SK-N-SH (cell line): Measurements from ENCODE around the gene S100A4. TPM values are rescaled to one million over a fixed set of nuclear protein-coding genes. Genes with fewer than 3 reads are reported as not detected.
"Not testable (repeated sequence)": the region's sequence is repeated elsewhere in the genome, so short reads cannot be mapped to it uniquely, and the experiment has no call there.

Source experiments
- CTCF ChIA-PET: fragments of 300-600, 350-600 bp; formaldehyde crosslinking; extraction: SDS; loops from one replicate; lab custom pipeline; 2021; lab: Yijun Ruan, JAX
- POLR2A ChIA-PET: fragments of 350-600 bp; sonication (Branson Sonifier 250); formaldehyde crosslinking; extraction: SDS; loops from one replicate; lab custom pipeline; 2020; ENCODE audit warnings: antibody characterized with exemption, inconsistent platforms; lab: Yijun Ruan, JAX
- DNase-seq: peaks from one replicate; pipeline ENCODE4 v3.0.0; 2012
- H2AFZ ChIP-seq: fragments of 200-600 bp; sonication (generic); 2 replicates; pipeline ENCODE4 v1.8.1; 2016; ENCODE audit warnings: antibody characterized with exemption, mild to moderate bottlenecking, low read depth
- H3F3A ChIP-seq: fragments of 200-600 bp; sonication (generic); replicated peaks from 2 replicates; pipeline ENCODE3; 2016; ENCODE audit warnings: antibody characterized with exemption, mild to moderate bottlenecking; ENCODE audit not compliant: insufficient read depth
- H3K27ac ChIP-seq, 2 experiments: fragments of 200-500 bp in 1 of 2; fragments of 200-600 bp in 1 of 2; sonication (Bioruptor generic) in 1 of 2; sonication (generic), shearing (Covaris generic) in 1 of 2; 2 replicates each; pipeline versions ENCODE4 v1.5.1 to v1.6.1; 2014 to 2016; ENCODE audit warnings: low read depth in 2 of 2, inconsistent platforms in 1 of 2, low read length in 1 of 2, mild to moderate bottlenecking in 1 of 2, mixed read lengths in 1 of 2
- H3K27me3 ChIP-seq: fragments of 200-600 bp; sonication (generic), shearing (Covaris generic); 2 replicates; pipeline ENCODE4 v1.6.1; 2016; ENCODE audit warnings: mixed run types; ENCODE audit not compliant: insufficient read depth
- H3K36me3 ChIP-seq, 2 experiments: fragments of 200-500 bp in 1 of 2; fragments of 200-600 bp in 1 of 2; sonication (Bioruptor generic) in 1 of 2; sonication (generic) in 1 of 2; replicated peaks in 1 of 2; 2 replicates each; pipeline versions ENCODE3 to v1.5.1; 2014 to 2016; ENCODE audit warnings: low read length in 1 of 2, mild to moderate bottlenecking in 1 of 2; ENCODE audit not compliant: insufficient read depth in 2 of 2, control insufficient read depth in 1 of 2
- H3K4me1 ChIP-seq, 2 experiments: fragments of 200-500 bp in 1 of 2; fragments of 200-600 bp in 1 of 2; sonication (Bioruptor generic) in 1 of 2; sonication (generic), shearing (Covaris generic) in 1 of 2; 2 replicates each; pipeline versions ENCODE4 v1.5.1 to v1.6.1; 2014 to 2016; ENCODE audit warnings: low read depth in 1 of 2, low read length in 1 of 2, mixed run types in 1 of 2; ENCODE audit not compliant: insufficient read depth in 2 of 2, control insufficient read depth in 1 of 2
- H3K4me2 ChIP-seq: fragments of 200-600 bp; sonication (generic), shearing (Covaris generic); 2 replicates; pipeline ENCODE4 v1.6.1; 2017; ENCODE audit warnings: mixed run types
- H3K4me3 ChIP-seq, 2 experiments: fragments of 200-500 bp in 1 of 2; fragments of 200-600 bp in 1 of 2; sonication (Bioruptor generic) in 1 of 2; sonication (generic), shearing (Covaris generic) in 1 of 2; 2 replicates each; pipeline versions ENCODE4 v1.5.1 to v1.8.1; 2014 to 2016; ENCODE audit warnings: low read depth in 2 of 2, inconsistent platforms in 1 of 2, low read length in 1 of 2, mild to moderate bottlenecking in 1 of 2, mixed read lengths in 1 of 2, moderate library complexity in 1 of 2
- H3K79me2 ChIP-seq: fragments of 200-600 bp; sonication (generic); 2 replicates; pipeline ENCODE4 v1.8.1; 2017; ENCODE audit warnings: mild to moderate bottlenecking; ENCODE audit not compliant: insufficient read depth
- H3K9ac ChIP-seq: fragments of 200-600 bp; sonication (generic); 2 replicates; pipeline ENCODE4 v1.6.1; 2017; ENCODE audit warnings: mixed run types
- H3K9me2 ChIP-seq: fragments of 200-600 bp; sonication (generic); 2 replicates; pipeline ENCODE4 v1.6.1; 2017; ENCODE audit warnings: mixed run types
- H3K9me3 ChIP-seq: fragments of 200-600 bp; sonication (generic); 2 replicates; pipeline ENCODE4 v1.6.1; 2017; ENCODE audit warnings: mixed run types, mild to moderate bottlenecking, moderate library complexity
- H4K20me1 ChIP-seq: fragments of 200-600 bp; sonication (generic); 2 replicates; pipeline ENCODE4 v1.6.1; 2017; ENCODE audit warnings: mild to moderate bottlenecking, mixed run types; ENCODE audit not compliant: insufficient read depth
- CHD2 ChIP-seq: fragments of 150-350 bp; IDR thresholded peaks from 2 replicates; pipeline ENCODE4 v1.6.1; 2018; ENCODE audit warnings: low read length; ENCODE audit not compliant: partially characterized antibody
- ELF1 ChIP-seq: IDR thresholded peaks from 2 replicates; pipeline ENCODE4 v1.4.0; 2012
- EP300 ChIP-seq, 2 experiments: IDR thresholded peaks; 2 replicates each; pipeline versions ENCODE4 v1.4.0 to v1.6.1; 2012; ENCODE audit warnings: borderline replicate concordance in 1 of 2, low read depth in 1 of 2, low read length in 1 of 2
- EZH2phosphoT487 ChIP-seq: fragments of 200-600 bp; sonication (generic); IDR thresholded peaks from 2 replicates; pipeline ENCODE4 v1.6.1; 2017; ENCODE audit warnings: low read depth, mixed run types, mild to moderate bottlenecking, antibody characterized with exemption, moderate library complexity, borderline replicate concordance
- FOSL2 ChIP-seq: IDR thresholded peaks from 2 replicates; pipeline ENCODE4 v1.4.0; 2012; ENCODE audit warnings: low read depth, mild to moderate bottlenecking, moderate library complexity, borderline replicate concordance
- FOXJ3 ChIP-seq: sonication (generic); formaldehyde crosslinking; IDR thresholded peaks from 2 replicates; pipeline ENCODE4 v1.5.1; 2020; ENCODE audit warnings: mild to moderate bottlenecking, missing genetic modification reagents
- FOXM1 ChIP-seq: IDR thresholded peaks from 2 replicates; pipeline ENCODE4 v1.4.0; 2012; ENCODE audit warnings: low read depth, mild to moderate bottlenecking
- GATA2 ChIP-seq: sonication (generic); formaldehyde crosslinking; IDR thresholded peaks from 2 replicates; pipeline ENCODE4 v1.5.0; 2020; ENCODE audit warnings: mild to moderate bottlenecking, missing genetic modification reagents
- NFIC ChIP-seq: IDR thresholded peaks from 2 replicates; pipeline ENCODE4 v1.4.0; 2012; ENCODE audit warnings: borderline replicate concordance
- NRF1 ChIP-seq: IDR thresholded peaks from 2 replicates; pipeline ENCODE4 v1.6.1; 2012; ENCODE audit warnings: low read depth, mild to moderate bottlenecking, low read length
- PBX3 ChIP-seq: IDR thresholded peaks from 2 replicates; pipeline ENCODE4; 2012
- POLR2AphosphoS5 ChIP-seq: IDR thresholded peaks from 2 replicates; pipeline ENCODE4 v1.6.1; 2012; ENCODE audit warnings: low read depth, low read length
- RAD21 ChIP-seq: IDR thresholded peaks from 2 replicates; pipeline ENCODE4 v1.6.1; 2012; ENCODE audit warnings: mild to moderate bottlenecking, low read length
- RCOR1 ChIP-seq: fragments of 150-350 bp; IDR thresholded peaks from 2 replicates; pipeline ENCODE4 v1.6.1; 2017; ENCODE audit warnings: antibody characterized with exemption, low read length
- RXRA ChIP-seq: IDR thresholded peaks from 2 replicates; pipeline ENCODE4 v1.4.0; 2012; ENCODE audit warnings: low read depth, mild to moderate bottlenecking, borderline replicate concordance
- TCF12 ChIP-seq: IDR thresholded peaks from 2 replicates; pipeline ENCODE4 v1.4.0; 2012
- USF1 ChIP-seq: IDR thresholded peaks from 2 replicates; pipeline ENCODE4 v1.4.0; 2012; ENCODE audit warnings: low read depth, borderline replicate concordance
- YY1 ChIP-seq: IDR thresholded peaks from 2 replicates; pipeline ENCODE4 v1.4.0; 2012; ENCODE audit warnings: low read depth, mild to moderate bottlenecking
- WGBS: methylation state at CpG from one replicate; pipeline ENCODE4 v1.1.6; 2017; ENCODE audit warnings: low lambda C conversion rate; 5-methylcytosine and 5-hydroxymethylcytosine counted together
- polyA plus RNA-seq, 3 experiments: library from polyadenylated mRNA; depleted of rRNA; stranded (reverse); fragments of >200 nt; gene quantifications; 2 replicates each; pipeline ENCODE4 v1.2.3, GENCODE V29; 2012
- TF ChIP-seq, protein P1 (sequence below): fragments of 150-350 bp; IDR thresholded peaks from 2 replicates; pipeline ENCODE4 v1.6.1; 2016; ENCODE audit warnings: mild to moderate bottlenecking, low read depth, low read length
- TF ChIP-seq, protein P2 (sequence below): fragments of 200-600 bp; sonication (generic); IDR thresholded peaks from 2 replicates; pipeline ENCODE4 v1.6.1; 2017; ENCODE audit warnings: antibody characterized with exemption, mild to moderate bottlenecking, moderate library complexity

S100A4 gene
- polyA plus RNA-seq, 1 of the 3 experiments (the other 2 are of a cell fraction) = 25.4 TPM

DNA sequence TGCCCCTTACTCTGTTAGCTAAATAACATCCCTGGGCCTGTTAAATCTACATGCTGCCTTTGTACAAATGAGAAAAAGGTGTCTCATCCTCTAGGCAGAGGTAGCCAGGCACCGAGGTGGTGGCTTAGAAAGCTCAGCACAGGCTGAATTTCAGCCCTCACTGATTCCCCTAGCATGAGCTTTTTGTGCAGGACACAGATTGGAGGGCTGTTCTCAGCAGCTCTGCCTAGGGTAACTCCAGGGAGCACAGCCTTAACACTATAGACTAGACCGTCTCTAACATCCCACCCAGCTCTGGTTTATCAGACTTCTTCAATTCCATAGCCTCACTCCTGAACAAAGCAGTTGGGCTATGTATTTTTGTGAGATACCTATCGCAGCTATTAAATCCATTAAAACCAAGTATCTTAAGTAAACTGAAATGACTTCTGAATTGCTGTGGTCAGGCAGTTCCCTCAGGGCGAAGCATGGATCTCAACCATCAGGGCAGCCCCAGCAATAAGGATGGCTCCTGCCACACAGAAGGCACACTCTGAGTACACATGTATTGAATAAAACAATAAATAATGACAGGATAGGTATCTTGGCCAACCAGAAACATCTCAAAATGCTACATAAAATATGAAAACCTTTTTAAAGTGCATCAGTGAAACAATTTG is 24.7 kb downstream of the S100A4 start:
- H3K4me3 ChIP-seq = no peak overlapping the region
- no peaks in the 10 kb centered on the region for H3K79me2 ChIP-seq
- H3K36me3 ChIP-seq = no peaks in the 10 kb centered on the region
- ChIA-PET CTCF (interaction anchor here (0.8 to 2.9 kb wide), 10 partner anchors 10 to 55 kb away, joined by 3 to 27 read pairs (median 4); partner anchors contain the start of gene S100A6), POLR2A (interaction anchor here (1.3 to 1.5 kb wide), 2 partner anchors 15 to 113 kb away, joined by 3 to 6 read pairs; partner anchors contain the start of genes CHTOP and S100A6)
- peaks cover 7 to 12% of the 10 kb centered on the region in 2 experiments; a peak in 2 of 4 replicates for H3K4me1 ChIP-seq
- H3K9me3 ChIP-seq = no peaks in the 10 kb centered on the region
- peak; percentile 63 for DNase-seq
- TF ChIP-seq EP300 (IDR thresholded peaks at IDR 0.05; ENCODE audit: borderline replicate concordance in 1 of 2, low read depth in 1 of 2, low read length in 1 of 2) = no peak
- no peak for TF ChIP-seq RAD21
- TF ChIP-seq CHD2 = no peak
- no peak for TF ChIP-seq PBX3
- TF ChIP-seq EZH2phosphoT487 = no peak
- TF ChIP-seq USF1 = no peak
- no peak for TF ChIP-seq POLR2AphosphoS5
- TF ChIP-seq FOXJ3 = no peak
- TF ChIP-seq NFIC = no peak
- TF ChIP-seq TCF12 = no peak
- TF ChIP-seq FOSL2 = no peak
- no peak for TF ChIP-seq YY1
- TF ChIP-seq FOXM1 = no peak
- TF ChIP-seq GATA2 (CRISPR knock-in tag) = no peak
- TF ChIP-seq, protein P1, sequence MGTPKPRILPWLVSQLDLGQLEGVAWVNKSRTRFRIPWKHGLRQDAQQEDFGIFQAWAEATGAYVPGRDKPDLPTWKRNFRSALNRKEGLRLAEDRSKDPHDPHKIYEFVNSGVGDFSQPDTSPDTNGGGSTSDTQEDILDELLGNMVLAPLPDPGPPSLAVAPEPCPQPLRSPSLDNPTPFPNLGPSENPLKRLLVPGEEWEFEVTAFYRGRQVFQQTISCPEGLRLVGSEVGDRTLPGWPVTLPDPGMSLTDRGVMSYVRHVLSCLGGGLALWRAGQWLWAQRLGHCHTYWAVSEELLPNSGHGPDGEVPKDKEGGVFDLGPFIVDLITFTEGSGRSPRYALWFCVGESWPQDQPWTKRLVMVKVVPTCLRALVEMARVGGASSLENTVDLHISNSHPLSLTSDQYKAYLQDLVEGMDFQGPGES = no peak
- no peak for TF ChIP-seq ELF1
- TF ChIP-seq RCOR1 = no peak
- no peak for TF ChIP-seq RXRA
- TF ChIP-seq, protein P2, sequence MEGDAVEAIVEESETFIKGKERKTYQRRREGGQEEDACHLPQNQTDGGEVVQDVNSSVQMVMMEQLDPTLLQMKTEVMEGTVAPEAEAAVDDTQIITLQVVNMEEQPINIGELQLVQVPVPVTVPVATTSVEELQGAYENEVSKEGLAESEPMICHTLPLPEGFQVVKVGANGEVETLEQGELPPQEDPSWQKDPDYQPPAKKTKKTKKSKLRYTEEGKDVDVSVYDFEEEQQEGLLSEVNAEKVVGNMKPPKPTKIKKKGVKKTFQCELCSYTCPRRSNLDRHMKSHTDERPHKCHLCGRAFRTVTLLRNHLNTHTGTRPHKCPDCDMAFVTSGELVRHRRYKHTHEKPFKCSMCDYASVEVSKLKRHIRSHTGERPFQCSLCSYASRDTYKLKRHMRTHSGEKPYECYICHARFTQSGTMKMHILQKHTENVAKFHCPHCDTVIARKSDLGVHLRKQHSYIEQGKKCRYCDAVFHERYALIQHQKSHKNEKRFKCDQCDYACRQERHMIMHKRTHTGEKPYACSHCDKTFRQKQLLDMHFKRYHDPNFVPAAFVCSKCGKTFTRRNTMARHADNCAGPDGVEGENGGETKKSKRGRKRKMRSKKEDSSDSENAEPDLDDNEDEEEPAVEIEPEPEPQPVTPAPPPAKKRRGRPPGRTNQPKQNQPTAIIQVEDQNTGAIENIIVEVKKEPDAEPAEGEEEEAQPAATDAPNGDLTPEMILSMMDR = no peak
- no peak for TF ChIP-seq NRF1
- H3K27ac ChIP-seq = no peak overlapping the region
- H3K4me2 ChIP-seq = no peak overlapping the region
- H3F3A ChIP-seq = no peaks in the 10 kb centered on the region
- 86% methylated on average over 3 of the region's 4 CpGs for WGBS
- no peak overlapping the region for H3K9ac ChIP-seq
- H4K20me1 ChIP-seq = no peaks in the 10 kb centered on the region
- no peaks in the 10 kb centered on the region for H3K9me2 ChIP-seq
- H2AFZ ChIP-seq = no peak overlapping the region
- no peaks in the 10 kb centered on the region for H3K27me3 ChIP-seq

GRCh38 chr1:153520137-153520691 is 25.4 kb downstream of the S100A4 start:
- H3K4me2 ChIP-seq, H3K4me1 ChIP-seq, H3K79me2 ChIP-seq, H2AFZ ChIP-seq, H3K9me3 ChIP-seq, H3K36me3 ChIP-seq, H3K27ac ChIP-seq, H3F3A ChIP-seq, H3K4me3 ChIP-seq, H4K20me1 ChIP-seq, H3K9ac ChIP-seq, DNase-seq, H3K9me2 ChIP-seq, H3K27me3 ChIP-seq: not testable (repeated sequence)
- ChIA-PET CTCF (interaction anchor here (0.9 to 2.9 kb wide), 9 partner anchors 9 to 56 kb away, joined by 3 to 27 read pairs (median 4); partner anchors contain the start of gene S100A6), POLR2A (interaction anchor here (1.3 kb wide), 1 partner anchor 16 kb away, joined by 6 read pairs; the partner anchor contains the start of gene S100A6)
- WGBS = 92% methylated on average over 5 of the region's 5 CpGs
